AG09309 (cell line): ENCODE data around the gene BLOC1S2.
"Not testable (repeated sequence)": the region's sequence is repeated elsewhere in the genome, so short reads cannot be mapped to it uniquely, and the experiment has no call there.

Experiments used
- DNase-seq: peaks from one replicate; pipeline ENCODE4 v3.0.0-alpha.2; 2010; ENCODE audit warnings: low read depth
- H3K4me3 ChIP-seq: 2 replicates; pipeline ENCODE4 v1.5.1; 2011; ENCODE audit warnings: mild to moderate bottlenecking, low read depth, low read length, moderate library complexity; ENCODE audit not compliant: control insufficient read depth
- CTCF ChIP-seq: IDR thresholded peaks from 2 replicates; pipeline ENCODE4 v1.5.1; 2011; ENCODE audit warnings: mild to moderate bottlenecking, low read depth, low read length, inconsistent platforms; ENCODE audit not compliant: insufficient read depth, control insufficient read depth; ENCODE audit errors: missing control alignments

The BLOC1S2 gene

GRCh38 chr10:100311298-100311697 is 24.8 kb upstream of the BLOC1S2 start:
- DNase-seq: no peak
- TF ChIP-seq CTCF: no peak
- H3K4me3 ChIP-seq: no peak overlapping the region

DNA sequence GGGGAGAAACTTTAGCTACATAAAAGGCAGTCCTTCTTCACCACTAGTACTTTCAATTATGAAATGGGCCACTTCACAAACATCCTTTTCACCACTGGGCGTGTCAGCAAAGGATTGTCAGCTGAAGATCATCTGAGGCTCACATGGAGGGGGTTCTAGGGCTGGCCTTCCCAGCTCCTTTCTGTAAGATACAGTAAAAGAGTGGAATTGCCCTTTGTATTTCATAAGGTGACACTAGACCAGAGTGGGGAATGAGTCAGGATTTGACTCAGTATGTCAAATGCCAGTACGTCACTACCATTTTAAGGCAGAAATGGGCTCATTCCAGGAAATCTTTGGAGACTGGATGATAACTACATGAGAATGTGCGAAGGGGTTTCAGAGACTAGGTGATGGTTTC is 21.2 kb upstream of the BLOC1S2 start:
- DNase-seq: no peak
- H3K4me3 ChIP-seq: no peak overlapping the region
- TF ChIP-seq CTCF: no peak

DNA sequence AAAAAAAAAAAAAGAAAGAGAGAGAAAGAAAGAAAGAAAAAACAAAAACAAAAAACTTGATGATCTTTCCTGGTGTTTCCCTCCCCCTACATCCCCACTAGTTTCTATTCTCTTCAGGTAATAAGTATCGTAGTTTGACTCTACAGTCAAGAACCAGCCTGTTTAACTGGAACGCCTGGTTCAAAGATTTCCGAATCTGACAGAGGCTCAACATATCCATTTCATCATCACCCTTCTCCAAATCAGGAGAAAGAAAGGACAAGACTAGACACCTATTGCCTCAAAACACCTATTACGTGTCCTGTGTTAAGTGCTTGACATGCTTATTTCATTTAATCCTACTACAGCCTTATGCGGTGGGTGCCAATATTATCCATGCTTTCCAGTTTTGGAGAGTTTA is 20.4 kb upstream of the BLOC1S2 start:
- H3K4me3 ChIP-seq: no peak overlapping the region
- TF ChIP-seq CTCF: no peak
- DNase-seq: no peak

GRCh38 chr10:100304414-100304813 is 17.9 kb upstream of the BLOC1S2 start:
- DNase-seq: no peak
- TF ChIP-seq CTCF: no peak
- H3K4me3 ChIP-seq: no peak overlapping the region

DNA sequence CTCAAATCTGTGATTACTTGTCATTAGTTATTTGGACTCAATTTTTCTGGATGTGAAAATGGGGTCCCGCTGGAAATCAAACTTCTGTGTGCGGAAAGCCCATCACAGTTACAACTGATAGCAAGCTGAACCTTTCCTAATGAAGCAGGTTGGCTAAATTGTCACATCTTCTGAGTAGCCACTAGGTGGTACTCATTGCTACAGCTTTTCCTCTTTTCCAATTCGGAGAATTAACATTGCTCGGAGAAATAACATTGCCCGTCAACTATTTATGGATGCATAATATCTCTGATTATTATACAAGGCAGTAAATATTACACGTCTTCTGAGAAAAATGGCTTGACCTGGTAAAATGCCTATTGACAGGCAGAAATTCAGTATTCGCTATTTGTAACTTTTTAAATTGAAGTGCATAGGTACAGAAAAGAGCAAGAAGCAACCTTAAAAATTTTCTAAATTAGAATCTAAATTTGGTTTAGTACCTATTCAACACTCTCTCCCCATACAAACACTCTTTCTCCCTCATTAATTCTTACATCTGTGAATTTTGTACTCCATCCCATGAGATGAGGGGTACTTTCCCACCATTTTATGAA is 17.3 kb upstream of the BLOC1S2 start:
- no peak overlapping the region for H3K4me3 ChIP-seq
- DNase-seq: no peak
- peak; percentile 63 for TF ChIP-seq CTCF

- not testable (repeated sequence) for DNase-seq, H3K4me3 ChIP-seq
Observed at GRCh38 chr10:100301123-100301522, 14.6 kb upstream of the BLOC1S2 start.

- TF ChIP-seq CTCF: no peak
- no peak for DNase-seq
- no peak overlapping the region for H3K4me3 ChIP-seq
Observed at GRCh38 chr10:100297242-100297641, 10.8 kb upstream of the BLOC1S2 start.

DNA sequence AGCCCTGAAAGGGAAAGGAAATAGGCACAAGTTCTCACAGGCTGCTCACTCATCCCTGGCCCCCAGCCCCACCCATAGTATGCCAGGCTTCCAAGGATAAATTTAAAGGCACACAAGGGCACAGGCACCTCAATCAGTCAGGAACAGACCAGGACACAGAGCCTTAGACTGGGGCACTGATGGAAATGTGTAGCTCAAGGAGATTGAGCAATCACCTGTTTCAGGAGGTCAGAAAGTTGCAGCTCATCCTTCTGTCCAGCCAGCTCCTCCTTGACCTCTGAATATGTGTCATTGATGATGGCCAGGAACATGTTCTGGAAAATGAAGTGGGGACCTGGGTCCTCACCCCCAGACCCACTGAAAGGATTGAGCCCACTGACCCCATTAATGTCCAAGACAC is 6.6 kb upstream of the BLOC1S2 start:
- no peak for DNase-seq
- no peak overlapping the region for H3K4me3 ChIP-seq
- TF ChIP-seq CTCF: no peak

DNA sequence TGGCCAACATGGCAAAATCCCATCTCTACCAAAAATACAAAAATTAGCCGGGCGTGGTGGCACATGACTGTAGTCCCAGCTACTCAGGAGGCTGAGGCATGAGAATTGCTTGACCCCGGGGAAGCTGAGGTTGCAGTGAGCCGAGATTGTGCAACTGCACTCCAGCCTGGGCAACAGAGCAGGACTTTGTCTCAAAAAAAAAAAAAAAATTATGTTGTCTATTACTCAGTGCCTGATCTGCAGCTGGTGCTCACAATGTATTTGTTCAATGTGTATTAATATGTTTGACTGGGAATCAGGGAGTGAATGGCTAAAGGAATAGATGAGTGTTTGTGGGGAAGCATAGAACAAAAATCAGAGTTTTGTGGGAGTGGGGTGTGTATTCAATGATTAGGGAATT is 5.8 kb upstream of the BLOC1S2 start:
- H3K4me3 ChIP-seq, DNase-seq: not testable (repeated sequence)
